ENCODE results near the gene TAF12. TPM values are rescaled to one million over a fixed set of nuclear protein-coding genes. Genes with fewer than 3 reads are reported as not detected.
"Not testable (repeated sequence)": the region's sequence is repeated elsewhere in the genome, so short reads cannot be mapped to it uniquely, and the experiment has no call there.

TAF12 gene
- total RNA-seq, 1 donor from 2014 or later: 31.4 TPM

DNA sequence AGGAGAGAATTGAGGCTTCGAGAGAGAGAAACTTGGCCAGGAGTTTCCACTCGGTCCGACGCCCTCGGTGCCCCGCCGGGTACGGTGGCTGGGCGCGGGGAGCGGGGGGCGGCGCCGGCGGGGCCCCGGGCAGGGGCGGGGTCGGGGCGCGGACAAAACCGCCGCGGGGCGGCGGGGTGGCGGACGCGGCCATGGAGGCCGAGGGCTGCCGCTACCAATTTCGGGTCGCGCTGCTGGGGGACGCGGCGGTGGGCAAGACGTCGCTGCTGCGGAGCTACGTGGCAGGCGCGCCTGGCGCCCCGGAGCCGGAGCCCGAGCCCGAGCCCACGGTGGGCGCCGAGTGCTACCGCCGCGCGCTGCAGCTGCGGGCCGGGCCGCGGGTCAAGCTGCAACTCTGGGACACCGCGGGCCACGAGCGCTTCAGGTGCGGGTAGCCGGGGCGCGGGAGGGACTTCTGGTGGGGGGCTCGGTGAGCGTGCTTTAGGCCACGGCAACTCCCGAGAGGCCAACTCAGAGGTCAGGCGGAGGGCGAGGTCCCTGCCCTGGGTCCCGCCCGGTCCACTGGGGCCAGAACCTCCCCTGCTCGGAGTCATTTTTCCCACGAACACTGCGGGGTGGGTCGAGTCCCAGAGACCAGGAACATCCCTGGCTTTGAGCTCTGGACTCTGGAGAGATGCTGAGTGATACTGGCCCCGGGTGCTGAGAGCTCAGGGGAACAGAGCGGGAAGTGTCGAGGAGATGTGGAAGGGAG lies 50.4 kb downstream of the TAF12 start:
- ATAC-seq (peak; percentile 76), DNase-seq (peak; percentile 47)
- intact Hi-C loops (cut with micrococcal nuclease): no loop called here

DNA sequence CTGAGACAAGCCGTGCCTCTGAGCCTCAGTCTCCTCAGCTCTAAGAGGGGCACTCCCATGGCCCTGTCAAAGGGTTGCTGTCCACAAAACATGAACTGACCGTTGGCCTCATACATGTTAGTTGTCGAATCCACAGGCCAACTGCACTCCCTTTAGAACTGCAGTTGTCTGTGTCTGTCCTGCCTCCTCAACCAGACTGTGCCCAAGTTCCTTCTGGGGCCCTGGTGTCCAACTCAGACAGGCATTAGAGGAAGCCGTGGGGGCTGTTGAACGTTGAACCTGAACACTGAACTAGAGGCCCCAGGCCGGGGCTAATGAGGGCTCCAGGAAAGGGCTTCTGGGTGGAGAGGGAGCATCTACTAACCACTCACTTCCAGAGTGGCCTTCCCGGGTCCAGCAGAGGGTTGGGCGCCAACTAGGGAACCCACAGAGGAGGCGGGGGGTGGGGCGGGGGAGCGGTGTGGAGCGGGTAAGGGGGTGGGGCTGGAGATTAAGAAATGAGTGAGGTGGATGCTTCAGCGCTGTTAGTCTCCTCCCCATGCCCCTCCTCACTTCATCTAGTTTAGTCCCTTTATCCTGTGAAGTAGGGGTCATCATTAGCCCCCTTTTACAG lies 51.1 kb downstream of the TAF12 start, which contains the start of gene RAB42:
Gene RAB42 (plus strand): TSS at position 558 of the 613 bp plus-strand sequence. CDS start 247 bp downstream, outside the sequence.
- intact Hi-C loops (cut with micrococcal nuclease): no loop called here
- DNase-seq: peak; percentile 54
- ATAC-seq: peak; percentile 72

DNA sequence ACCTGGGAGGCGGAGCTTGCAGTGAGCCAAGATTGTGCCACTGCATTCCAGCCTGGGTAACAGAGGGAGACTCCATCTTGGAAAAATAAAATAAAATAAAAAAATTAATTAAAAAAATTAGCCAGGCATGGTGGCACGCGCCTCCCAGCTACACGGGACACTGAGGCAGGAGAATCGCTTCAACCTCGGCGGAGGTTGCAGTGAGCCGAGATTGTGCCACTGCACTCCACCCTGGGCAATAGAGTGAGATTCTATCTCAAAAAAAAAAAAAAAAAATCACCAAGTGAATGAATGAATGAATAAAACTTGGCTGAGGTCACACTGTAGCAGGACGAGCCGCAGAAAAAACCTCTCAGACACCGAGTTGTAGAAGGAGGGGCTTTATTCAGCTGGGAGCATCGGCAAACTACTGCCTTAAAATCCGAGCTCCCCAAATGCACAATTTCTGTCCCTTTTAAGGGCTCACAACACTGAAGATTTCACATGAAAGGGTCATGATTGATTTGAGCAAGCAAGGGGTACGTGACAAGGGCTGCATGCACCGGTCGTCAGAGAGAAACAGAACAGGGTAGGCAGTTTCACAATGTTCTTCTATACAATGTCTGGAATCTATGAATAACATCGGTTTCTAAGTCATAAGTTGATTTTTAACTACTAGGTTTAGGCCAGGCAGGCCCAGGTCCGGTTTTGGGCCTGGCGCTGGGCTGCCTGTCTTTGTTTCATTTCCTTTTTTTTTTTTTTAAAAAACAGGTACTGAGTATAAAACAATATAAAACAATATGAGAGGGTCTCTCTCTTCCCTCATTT lies 56.1 kb downstream of the TAF12 start:
- intact Hi-C loops (cut with micrococcal nuclease); DNase-seq; ATAC-seq: not testable (repeated sequence)

DNA sequence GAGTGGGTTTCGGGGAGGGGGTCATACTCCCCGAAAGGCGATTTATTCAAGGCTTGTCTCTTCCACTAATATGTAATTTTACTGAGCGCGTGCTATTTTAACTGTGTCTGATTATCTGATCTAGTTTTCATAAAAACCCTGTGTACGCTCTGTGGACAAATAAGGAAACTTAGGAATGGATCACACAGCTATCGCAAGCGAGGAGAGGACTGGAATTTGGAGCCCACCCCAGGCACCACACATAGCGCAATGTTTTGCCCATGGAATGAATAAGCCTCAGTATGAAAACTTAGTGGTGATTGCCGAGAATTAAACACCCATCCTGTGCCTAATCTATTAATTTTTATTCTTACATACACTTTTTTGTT lies 60.6 kb downstream of the TAF12 start:
- intact Hi-C loops (cut with micrococcal nuclease): no loop called here
- ATAC-seq: peak; percentile 16
- DNase-seq: no peak

DNA sequence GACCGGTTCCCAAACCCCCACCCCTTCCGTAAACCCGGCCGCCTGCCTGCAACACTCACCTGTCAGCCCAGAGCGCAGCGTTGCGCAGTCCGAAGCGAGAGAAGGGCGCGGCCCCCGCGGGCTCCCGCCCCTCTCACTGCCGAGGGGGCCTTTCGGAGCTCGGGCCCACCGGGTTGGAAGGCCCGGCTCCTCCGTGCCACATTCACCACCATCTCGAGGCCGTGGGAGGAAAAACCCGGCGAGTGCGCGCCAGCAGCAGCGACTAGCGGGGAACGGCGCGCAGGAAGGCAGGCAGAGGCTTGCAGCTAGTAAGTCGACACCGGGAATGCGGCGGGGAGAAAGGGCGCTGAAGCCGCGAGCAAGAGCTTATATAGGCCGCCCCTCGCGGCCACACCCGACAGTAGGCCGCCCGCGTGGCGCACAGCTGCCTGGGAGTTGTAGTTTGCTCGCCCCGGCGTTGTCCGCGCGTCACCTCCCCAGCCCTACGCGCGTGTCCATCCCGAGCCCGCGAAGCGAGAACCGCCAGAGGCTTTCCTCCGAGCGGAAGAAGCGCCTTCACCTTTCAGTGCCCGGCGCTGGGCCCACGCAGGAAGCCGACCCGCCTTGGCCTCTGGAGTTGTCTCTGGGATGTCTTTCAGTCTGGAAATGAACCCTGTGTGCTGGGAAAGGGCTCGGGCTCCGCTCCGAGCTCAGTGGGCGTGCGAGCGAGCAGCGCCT lies 61.2 kb downstream of the TAF12 start:
- peak; percentile 98 for DNase-seq
- peak; percentile 99 for ATAC-seq
- intact Hi-C loops (cut with micrococcal nuclease): no loop called here

DNA sequence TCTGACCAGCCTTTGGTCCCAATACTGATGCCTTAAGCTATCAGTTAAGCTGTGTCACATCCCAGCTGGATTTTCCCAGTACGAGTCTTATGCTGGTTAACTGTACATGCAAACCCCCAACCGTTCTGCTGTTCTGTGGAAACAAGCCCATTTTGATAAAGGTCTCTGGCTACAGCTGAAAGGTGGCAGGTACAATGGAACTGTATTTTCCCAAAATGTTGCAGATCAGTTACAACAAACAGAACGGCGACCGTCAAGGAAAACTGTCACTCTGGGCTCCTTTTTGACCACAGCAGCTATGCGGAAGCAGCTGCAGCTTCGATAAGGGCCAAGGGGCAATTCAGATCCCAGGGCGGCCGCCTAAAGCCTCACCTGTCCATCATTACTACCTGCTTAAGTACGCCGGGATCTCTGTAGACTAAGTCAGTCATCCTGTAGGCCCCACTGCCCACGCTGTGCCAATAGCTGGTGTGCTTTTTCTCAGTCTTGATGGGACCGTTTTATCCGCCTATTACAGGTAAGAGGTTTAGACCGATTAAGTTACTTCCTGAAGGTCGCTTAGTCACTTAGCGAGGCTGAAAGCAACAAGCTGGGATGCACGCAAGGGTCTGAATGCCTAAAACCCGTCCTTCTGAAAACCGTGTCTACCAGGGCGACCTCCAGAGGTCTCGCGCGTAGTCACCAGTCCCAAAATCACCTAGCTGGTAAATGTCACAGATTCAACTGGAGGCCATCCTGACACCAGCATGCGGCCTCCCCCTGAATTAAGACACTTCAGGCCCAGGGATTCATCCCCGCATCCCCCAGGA lies 61.9 kb downstream of the TAF12 start:
- ATAC-seq (peak; percentile 45), DNase-seq (peak; percentile 36)
- intact Hi-C loops (cut with micrococcal nuclease): no loop called here

DNA sequence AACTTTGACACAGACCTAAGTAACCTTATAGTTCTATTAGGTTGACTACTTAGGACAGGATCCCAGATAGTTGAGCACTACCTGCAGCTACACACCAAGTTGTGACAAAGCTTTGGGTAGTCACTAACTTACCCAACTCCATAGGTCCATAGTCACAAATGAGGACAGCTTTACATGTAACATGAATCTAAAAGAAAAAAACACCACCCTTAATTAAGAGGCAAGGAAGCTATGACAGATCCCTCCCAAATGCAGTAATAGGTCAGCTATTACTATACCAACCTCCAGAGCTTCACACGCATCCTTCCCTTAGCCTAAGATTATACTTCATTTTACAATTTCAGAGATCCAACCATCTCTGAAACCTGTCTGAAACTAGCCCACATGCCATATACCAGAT lies 63.5 kb downstream of the TAF12 start:
- intact Hi-C loops (cut with micrococcal nuclease): no loop called here
- no peak for DNase-seq
- no peak for ATAC-seq

DNA sequence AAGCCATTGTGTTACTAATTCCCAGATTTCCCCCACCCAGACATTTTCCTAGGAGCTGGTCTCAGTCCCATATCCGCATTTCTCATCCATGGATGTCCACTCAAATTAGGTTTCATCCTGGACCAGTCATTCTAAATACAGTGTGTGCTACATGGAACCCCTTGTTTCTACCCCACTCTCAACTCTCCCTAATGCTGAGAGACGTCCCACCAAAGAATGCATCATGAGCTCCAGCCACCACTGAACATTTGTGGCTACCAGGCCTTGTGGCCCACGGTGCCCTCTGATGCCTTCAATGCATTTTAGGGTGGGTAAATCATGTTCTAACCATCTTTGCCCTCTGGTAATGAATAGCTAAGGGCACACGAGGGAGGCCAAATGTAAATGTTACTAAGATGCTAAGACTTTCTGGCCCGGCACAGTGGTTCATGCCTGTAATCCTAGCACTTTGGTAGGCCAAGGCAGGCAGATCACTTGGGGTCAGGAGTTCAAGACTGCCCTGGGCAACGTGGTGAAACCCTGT lies 64.1 kb downstream of the TAF12 start:
- ATAC-seq: no peak
- intact Hi-C loops (cut with micrococcal nuclease): no loop called here

DNA sequence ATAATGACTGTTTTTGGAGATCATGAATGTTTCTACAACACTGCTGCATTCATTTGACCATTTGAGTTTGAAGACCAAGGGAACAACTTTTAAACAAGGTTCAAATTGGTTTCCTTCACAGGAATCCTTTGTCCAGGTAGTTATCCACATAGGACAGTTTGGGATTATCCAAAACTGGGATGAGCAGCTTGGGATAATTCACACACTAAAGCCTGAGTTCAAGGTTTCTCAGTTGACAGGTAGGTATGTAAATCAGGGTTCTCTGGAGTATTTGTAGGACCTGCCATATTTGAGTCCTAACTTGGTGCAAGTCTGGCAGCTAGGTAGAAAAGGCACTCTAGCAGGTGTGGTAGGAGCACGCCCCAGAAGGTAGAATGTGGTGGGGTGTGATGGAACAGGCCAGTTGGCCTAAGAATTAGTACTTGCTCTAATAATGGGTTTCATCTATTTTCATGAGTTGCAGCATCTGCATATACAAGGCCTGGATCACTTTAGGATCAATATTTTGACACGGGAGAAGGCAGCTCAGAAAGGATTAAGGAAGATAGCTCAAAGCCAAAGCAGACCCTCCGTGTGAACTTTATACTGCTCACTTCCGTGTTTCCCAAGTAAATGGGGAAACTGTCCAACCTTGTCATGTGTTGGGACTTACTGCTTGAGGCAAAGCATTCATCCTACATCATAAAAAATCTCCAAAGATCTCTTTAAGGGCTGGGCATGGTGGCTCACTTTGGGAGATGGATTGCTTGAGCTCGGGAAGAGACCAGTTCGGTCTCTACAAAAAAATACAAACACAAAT lies 64.9 kb downstream of the TAF12 start:
- intact Hi-C loops (cut with micrococcal nuclease): no loop called here
- DNase-seq: no peak
- ATAC-seq: no peak

More for the DNA sequence above, 64.1 kb downstream of the TAF12 start:
- no peak for DNase-seq

DNA sequence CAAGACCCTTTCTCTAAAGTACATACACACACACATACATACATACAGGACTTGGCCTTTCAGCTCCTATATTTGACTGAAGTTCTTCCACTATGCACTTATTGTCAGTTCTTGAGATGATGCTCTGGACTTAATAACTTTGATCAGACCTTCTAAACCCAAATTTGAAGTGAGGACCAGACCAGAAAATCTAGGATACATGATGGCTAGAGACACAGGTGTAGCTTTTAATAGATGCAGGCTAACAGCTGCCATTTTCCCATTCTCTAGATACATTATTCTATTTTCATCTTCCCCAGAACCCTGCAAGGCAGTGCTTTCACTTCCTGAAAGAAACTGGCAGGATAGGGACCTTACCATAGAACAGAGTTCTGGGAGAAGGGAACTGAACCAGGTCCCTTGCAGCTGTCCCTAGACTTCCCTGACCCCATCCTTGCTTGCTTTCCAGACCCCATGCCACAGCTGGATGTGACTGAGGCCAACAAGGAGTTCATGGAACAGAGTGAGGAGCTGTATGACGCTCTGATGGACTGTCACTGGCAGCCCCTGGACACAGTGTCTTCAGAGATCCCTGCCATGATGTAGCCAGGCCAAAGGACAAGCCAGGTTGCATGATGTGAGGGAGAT lies 65.7 kb downstream of the TAF12 start:
- ATAC-seq (no peak), DNase-seq (no peak)
- intact Hi-C loops (cut with micrococcal nuclease): no loop called here

DNA sequence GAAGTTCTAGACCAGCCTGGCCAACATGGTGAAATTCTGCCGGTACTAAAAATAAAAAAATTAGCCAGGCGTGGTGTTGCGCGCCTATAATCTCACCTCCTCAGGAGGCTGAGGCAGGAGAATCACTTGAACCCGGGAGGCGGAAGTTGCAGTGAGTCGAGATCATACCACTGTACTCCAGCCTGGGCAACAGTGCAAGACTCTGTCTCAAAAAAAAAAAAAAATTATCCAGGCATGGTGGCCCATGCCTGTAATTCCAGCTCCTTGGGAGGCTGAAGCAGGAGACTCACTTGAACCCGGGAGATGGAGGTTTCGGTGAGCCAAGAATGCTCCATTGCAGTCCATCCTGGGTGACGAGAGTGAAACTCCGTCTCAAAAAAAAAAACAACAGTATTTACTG lies 69.3 kb downstream of the TAF12 start:
- DNase-seq: no peak
- intact Hi-C loops (cut with micrococcal nuclease): no loop called here

DNA sequence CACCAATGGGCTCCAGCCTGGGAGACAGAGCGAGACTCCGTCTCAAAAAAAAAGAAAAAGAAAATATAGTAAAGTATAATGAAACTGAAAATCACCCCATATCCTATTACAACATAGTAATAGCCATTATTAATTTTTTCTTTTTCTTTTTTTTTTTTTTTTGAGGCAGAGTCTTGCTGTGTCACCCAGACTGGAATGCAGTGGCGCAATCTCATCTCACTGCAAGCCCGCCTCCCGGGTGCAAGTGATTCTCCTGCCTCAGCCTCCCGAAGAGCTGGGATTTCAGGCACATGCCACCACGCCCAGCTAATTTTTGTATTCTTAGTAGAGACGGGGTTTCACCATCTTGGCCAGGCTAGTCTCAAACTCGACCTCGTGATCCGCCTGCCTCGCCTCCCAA lies 70.0 kb downstream of the TAF12 start:
- ATAC-seq; intact Hi-C loops (cut with micrococcal nuclease); DNase-seq: not testable (repeated sequence)

More for the DNA sequence above, 69.3 kb downstream of the TAF12 start:
- ATAC-seq: no peak

DNA sequence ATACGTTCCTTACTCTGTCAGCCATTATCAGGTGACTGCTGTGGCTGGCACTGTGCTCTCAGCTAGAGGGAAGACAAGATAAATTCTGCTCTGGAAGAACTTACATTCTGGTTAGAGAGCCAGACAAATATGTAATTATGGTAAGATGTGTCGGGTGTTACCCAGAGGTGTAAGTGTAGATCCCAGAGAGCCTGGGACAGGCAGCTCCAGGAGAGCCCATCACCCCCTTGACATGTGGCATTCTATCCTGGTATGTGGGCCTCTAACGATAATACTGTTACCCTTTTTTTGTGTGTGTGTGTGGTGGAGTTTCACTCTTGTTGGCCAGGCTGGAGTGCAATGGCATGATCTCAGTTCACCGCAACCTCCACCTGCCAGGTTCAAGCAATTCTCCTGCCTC lies 71.0 kb downstream of the TAF12 start:
- no peak for ATAC-seq
- intact Hi-C loops (cut with micrococcal nuclease): no loop called here
- DNase-seq: no peak

DNA sequence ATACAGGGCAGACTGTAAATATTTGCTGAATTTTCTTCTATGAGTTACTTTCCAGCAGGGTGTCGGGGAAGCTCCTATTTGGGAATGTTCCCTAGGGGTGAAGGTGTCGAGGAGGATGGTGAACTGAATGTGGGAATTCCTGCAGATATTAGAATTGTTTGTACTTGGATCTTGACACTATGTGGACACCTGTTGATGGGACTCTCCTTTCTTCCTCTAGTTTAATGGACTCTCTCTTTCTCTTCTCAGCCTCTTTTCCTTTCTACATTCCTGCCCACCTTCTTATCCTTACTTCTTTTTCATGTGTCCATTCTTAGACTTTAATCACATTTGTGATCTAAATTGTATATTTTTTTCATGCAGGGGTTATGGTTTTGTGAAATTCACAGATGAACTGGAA lies 75.9 kb downstream of the TAF12 start:
- DNase-seq (no peak), ATAC-seq (no peak)
- intact Hi-C loops (cut with micrococcal nuclease): no loop called here

DNA sequence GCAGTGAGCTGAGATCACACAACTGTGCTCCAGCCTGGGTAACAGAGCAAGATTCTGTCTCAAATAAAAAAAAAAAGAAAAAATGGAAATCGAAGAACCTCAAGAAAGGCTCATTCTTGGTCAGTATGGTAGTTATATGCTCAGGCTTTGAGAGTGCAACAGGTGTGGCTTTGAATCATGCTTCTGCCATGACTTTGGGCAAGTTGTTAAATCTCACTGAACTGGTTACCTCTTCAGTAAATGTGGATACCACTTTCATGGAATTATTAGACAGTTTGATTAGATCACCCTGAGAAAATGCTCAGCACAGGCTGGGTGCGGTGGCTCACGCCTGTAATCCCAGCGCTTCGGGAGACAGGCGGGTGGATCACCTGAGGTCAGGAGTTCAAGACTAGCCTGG lies 77.1 kb downstream of the TAF12 start:
- DNase-seq (no peak), ATAC-seq (no peak)
- intact Hi-C loops (cut with micrococcal nuclease): no loop called here

DNA sequence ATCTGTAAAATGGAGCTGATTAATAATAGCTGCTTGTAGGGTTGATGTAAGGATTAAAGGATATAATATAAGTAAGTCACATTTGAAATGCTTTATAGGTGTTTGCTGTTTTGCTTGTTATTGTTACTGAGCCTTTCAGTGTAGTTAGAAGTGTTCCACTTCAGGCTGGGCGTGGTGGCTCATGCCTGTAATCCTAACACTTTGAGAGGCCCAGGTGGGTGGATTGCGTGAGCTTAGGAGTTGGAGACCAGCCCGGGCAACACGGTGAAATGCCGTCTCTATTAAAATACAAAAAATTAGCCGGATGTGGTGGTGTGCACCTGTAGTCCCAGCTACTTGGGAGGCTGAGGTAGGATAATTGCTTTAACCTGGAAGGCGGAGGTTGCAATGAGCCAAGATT lies 77.8 kb downstream of the TAF12 start:
- intact Hi-C loops (cut with micrococcal nuclease): no loop called here
- no peak for ATAC-seq
- no peak for DNase-seq

DNA sequence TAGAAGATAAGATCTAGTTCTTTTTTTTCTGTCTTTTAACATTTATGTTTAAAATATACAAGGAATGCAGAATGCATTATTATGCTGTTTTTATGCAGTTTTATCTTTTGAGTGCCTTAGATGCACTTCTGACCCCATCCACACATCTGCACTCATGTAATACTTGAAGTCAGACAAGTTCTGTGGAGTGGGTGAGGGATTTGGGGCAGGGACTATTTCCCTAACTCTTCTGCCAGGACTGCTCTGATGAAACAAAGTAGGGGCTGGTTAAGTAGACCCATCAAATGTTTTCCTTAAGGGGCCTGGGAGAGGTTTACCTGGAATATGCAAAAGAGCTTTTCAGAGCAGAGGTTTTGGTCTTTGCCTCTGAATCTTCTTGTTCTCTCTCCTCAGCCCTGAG lies 78.6 kb downstream of the TAF12 start:
- ATAC-seq (no peak), DNase-seq (no peak)
- intact Hi-C loops (cut with micrococcal nuclease): no loop called here
